ENCODE measurements around the gene RASL10A. TPM values are rescaled to one million over a fixed set of nuclear protein-coding genes. Genes with fewer than 3 reads are reported as not detected.

Gene RASL10A
- total RNA-seq, 1 donor from 2014 or later: 0.65 TPM

DNA sequence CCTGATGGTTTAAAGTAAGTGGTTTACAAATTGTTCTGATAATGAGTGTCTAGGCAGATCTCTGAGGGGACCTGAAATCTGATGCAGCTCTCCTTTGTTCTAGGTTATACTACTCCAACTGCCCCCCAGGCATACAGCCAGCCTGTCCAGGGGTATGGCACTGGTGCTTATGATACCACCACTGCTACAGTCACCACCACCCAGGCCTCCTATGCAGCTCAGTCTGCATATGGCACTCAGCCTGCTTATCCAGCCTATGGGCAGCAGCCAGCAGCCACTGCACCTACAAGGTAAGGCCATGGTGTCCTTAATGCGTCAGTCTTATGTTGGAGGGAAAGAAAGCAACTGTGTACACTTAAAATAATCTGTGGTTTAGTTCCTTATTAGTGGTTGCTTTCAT is 37.6 kb downstream of the RASL10A start:
- Mint-ChIP-seq H3K27ac (no peak overlapping the region), H3K9me3 (no peaks in the 10 kb centered on the region), H3K36me3 (ENCODE audit: low read depth) (peaks cover 69% of the 10 kb centered on the region), H3K4me1 (ENCODE audit: low read depth) (peaks cover 38% of the 10 kb centered on the region), H3K4me3 (no peak overlapping the region), H3K27me3 (ENCODE audit: insufficient read depth) (no peaks in the 10 kb centered on the region)
- DNase-seq (ENCODE audit: low spot score): no peak
- intact Hi-C loops (cut with micrococcal nuclease): loop anchor here (2.0 kb wide), 1 partner anchor 13 kb away; no protein-coding TSS in a partner anchor

DNA sequence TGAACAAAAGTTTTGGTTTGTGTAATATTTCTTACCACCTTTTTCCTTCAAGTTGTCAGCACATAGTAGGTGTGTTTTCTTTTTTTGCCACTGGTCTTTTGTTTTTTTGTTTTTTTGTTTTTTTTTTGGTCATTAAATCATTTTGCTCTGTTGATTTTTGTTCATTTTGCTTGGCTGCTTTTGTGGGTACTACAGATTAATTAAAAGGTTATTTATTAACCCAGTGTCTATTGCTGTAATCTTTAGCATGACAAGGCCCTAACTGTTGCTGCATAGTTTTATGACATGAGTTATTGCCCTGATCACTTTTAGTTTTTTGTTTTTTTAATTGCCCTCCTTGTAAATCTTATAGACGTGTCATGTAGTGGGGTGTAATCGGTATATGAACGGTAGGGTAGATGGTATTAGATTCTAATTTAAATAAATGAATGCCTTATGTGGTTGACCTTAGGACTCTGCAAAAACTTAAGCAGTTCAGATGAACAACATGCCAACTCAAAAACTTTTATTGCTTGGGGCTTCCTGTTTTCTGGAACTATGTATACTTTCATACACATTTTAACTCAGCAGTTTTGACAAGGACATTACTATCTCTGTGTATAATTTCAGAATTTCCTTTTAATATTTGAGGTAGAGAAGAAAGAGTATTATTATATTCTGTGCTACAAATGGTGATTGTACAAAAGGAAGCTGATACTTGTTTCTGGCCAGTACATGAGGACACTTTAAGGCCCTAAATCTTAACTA is 39.5 kb downstream of the RASL10A start:
- Mint-ChIP-seq H3K4me3 (no peak overlapping the region), H3K4me1 (ENCODE audit: low read depth) (peaks cover 51% of the 10 kb centered on the region), H3K9me3 (no peaks in the 10 kb centered on the region), H3K27ac (no peak overlapping the region), H3K27me3 (ENCODE audit: insufficient read depth) (no peaks in the 10 kb centered on the region), H3K36me3 (ENCODE audit: low read depth) (peaks cover 71% of the 10 kb centered on the region)
- DNase-seq (ENCODE audit: low spot score): no peak
- intact Hi-C loops (cut with micrococcal nuclease): loop anchor here (2.0 kb wide), 1 partner anchor 15 kb away; no protein-coding TSS in a partner anchor

DNA sequence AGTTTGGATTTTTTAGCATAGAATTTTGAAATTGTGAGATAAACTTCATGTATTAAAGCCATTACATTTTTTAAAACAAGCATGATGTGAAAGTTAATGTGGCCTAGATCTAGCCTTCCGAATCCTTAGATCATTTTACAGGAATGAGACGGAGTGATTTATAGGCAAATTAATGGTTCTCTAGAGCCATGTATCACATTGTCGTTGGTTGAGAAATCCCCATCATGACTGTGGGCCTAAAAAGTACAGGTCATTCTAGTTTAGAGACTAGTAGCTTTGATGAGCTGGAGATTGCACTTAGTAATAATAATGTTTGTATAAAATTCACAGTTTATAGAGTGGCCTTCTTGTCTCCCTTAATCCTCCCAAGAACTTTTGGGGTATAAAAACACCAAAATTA is 40.3 kb downstream of the RASL10A start:
- intact Hi-C loops (cut with micrococcal nuclease): no loop called here
- no peak for DNase-seq (ENCODE audit: low spot score)
- Mint-ChIP-seq H3K9me3 (no peaks in the 10 kb centered on the region), H3K4me3 (no peak overlapping the region), H3K4me1 (ENCODE audit: low read depth) (peaks cover 59% of the 10 kb centered on the region), H3K36me3 (ENCODE audit: low read depth) (peaks cover 75% of the 10 kb centered on the region), H3K27ac (no peak overlapping the region), H3K27me3 (ENCODE audit: insufficient read depth) (no peaks in the 10 kb centered on the region)

DNA sequence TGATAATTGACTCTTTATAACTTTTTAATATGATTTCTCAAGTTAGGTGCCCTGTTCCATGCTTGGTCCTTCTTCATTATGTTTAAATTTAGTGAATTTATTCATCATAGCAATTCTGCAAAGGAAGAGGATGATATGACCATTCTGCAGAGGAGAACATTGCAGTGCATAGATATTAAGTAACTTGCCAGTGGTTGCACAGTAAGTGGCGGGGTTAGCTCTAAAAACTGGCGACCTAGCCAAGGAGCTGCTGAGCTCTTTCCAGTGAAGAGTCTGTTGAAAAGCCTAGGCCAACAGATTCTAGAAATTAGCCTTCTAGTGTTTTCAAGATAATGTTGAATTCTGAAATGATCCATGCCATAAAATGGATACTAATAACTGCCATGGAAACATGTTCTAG is 42.9 kb downstream of the RASL10A start:
- Mint-ChIP-seq H3K4me3 (no peak overlapping the region), H3K36me3 (ENCODE audit: low read depth) (peaks cover 78% of the 10 kb centered on the region), H3K27me3 (ENCODE audit: insufficient read depth) (no peaks in the 10 kb centered on the region), H3K9me3 (no peaks in the 10 kb centered on the region), H3K27ac (no peak overlapping the region), H3K4me1 (ENCODE audit: low read depth) (peaks cover 72% of the 10 kb centered on the region)
- intact Hi-C loops (cut with micrococcal nuclease): no loop called here
- DNase-seq (ENCODE audit: low spot score): no peak

GRCh38 chr22:29270475-29271271 is 44.8 kb downstream of the RASL10A start:
- H3K4me1 Mint-ChIP-seq (ENCODE audit: low read depth): peaks cover 75% of the 10 kb centered on the region
- H3K27me3 Mint-ChIP-seq (ENCODE audit: insufficient read depth): no peaks in the 10 kb centered on the region
- peak overlapping the region; percentile 83 for H3K27ac Mint-ChIP-seq
- intact Hi-C loops (cut with micrococcal nuclease): loop anchor here (2.0 kb wide), 1 partner anchor 36 kb away; the partner anchor contains the start of gene GAS2L1
- H3K9me3 Mint-ChIP-seq: no peaks in the 10 kb centered on the region
- peak overlapping the region; percentile 96 for H3K4me3 Mint-ChIP-seq
- peaks cover 71% of the 10 kb centered on the region for H3K36me3 Mint-ChIP-seq (ENCODE audit: low read depth)
- DNase-seq (ENCODE audit: low spot score): no peak

DNA sequence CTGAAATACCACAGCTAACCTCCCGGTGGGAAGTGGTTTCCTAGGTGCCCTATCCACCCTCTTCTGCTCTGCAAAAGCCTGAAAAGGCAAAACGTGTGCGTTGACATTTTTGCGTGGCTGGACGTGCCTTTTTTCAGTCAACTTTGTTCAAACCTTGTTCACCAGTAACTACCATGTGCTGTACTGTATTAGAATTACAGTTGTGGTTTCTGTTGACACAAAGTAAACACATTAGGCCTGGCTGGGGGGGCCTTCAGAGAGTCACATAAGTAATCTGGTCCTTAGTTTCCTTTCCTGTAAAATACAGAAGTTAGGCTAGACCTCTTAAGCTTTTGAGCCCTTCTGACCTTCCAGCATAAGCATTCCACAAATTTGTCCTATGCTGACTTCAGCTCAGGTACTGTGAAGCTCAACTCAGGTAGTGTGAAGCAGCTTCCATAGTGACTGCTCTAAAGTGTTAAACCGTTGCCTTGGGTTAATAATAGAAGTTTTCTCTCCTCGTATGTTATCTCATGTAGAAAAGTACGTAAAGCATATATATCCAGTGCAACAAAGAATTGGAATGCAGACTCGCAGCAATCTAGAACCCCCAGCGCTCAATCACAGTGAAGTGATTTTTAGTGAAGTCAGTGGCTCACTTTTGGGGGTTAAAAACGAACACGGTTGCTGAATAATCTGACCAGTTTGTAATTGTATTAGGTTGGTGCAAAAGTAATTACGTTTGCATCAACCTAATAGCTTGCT is 45.6 kb downstream of the RASL10A start:
- no peak for DNase-seq (ENCODE audit: low spot score)
- H3K27me3 Mint-ChIP-seq (ENCODE audit: insufficient read depth): no peaks in the 10 kb centered on the region

DNA sequence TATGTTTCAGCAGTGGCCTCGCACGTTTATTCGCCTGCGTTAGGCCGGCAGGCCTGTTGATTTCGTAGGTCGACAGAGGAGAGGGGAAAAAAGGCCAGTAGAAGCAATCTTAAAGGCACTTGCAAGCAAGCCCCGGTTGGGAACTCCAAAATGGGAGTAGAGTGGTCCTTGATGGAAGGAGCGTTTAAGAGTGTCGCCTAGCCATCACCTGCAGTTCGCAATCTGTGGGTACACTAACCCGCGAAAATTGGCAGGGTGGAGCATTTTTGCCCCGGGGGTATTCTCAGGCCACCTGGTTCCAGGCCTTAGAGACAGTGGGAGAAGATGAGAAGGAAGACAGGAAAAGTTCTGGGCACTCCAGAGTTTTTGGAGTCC is 46.3 kb downstream of the RASL10A start:
- DNase-seq (ENCODE audit: low spot score): no peak
- H3K4me3 Mint-ChIP-seq: peak overlapping the region; percentile 96
- H3K27ac Mint-ChIP-seq: peak overlapping the region; percentile 86
- intact Hi-C loops (cut with micrococcal nuclease): loop anchor here (2.0 to 10.0 kb wide), 4 partner anchors 384 to 1350 kb away; partner anchors contain the start of genes CCDC117, PITPNB, UQCR10 and ZMAT5
- no peaks in the 10 kb centered on the region for H3K27me3 Mint-ChIP-seq (ENCODE audit: insufficient read depth)
- H3K4me1 Mint-ChIP-seq (ENCODE audit: low read depth): peaks cover 62% of the 10 kb centered on the region
- no peaks in the 10 kb centered on the region for H3K9me3 Mint-ChIP-seq
- H3K36me3 Mint-ChIP-seq (ENCODE audit: low read depth): peaks cover 59% of the 10 kb centered on the region

More for the DNA sequence above, 45.6 kb downstream of the RASL10A start:
- Mint-ChIP-seq H3K9me3 (no peaks in the 10 kb centered on the region), H3K4me1 (ENCODE audit: low read depth) (peaks cover 68% of the 10 kb centered on the region), H3K36me3 (ENCODE audit: low read depth) (peaks cover 64% of the 10 kb centered on the region), H3K4me3 (peak overlapping the region; percentile 96), H3K27ac (peak overlapping the region; percentile 86)
- intact Hi-C loops (cut with micrococcal nuclease): loop anchor here (2.0 to 10.0 kb wide), 5 partner anchors 37 to 1351 kb away; partner anchors contain the start of genes CCDC117, GAS2L1, PITPNB and UQCR10

DNA sequence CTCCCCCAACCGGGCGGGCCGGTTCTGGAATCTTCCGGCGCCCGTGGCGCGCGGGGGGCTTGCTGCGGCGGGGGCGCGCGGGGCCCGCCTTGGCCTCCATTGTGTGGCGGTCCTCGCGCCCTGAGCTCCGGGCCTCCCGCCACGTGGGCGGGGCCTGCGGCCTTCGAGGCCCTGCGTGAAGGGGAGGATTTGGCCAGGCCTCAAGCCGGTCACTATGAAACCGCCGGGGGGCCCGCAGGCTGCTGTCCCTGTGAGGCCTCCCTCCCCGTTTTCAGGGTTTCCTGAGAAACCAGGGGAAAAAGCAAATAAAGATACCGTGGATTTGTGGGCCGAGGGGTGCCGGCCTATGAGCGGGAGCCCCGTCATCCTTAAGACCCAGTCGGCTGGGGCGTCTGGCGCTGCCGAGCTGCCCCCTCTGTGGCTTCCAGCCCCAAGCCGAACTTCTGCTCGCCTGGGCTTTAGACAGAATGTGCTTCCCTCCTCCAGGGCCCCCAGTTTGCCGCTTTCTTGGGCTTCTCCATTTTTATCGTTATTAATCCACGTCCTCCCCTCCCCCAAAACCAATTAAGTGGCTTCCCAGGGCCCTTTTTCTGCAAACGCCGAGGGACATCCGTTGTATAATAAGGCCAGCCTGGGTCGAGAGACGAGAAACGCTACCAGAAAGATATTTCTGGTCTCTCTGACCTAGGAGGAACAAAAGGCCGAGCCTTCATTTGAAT is 46.8 kb downstream of the RASL10A start:
- H3K36me3 Mint-ChIP-seq (ENCODE audit: low read depth): peaks cover 55% of the 10 kb centered on the region

DNA sequence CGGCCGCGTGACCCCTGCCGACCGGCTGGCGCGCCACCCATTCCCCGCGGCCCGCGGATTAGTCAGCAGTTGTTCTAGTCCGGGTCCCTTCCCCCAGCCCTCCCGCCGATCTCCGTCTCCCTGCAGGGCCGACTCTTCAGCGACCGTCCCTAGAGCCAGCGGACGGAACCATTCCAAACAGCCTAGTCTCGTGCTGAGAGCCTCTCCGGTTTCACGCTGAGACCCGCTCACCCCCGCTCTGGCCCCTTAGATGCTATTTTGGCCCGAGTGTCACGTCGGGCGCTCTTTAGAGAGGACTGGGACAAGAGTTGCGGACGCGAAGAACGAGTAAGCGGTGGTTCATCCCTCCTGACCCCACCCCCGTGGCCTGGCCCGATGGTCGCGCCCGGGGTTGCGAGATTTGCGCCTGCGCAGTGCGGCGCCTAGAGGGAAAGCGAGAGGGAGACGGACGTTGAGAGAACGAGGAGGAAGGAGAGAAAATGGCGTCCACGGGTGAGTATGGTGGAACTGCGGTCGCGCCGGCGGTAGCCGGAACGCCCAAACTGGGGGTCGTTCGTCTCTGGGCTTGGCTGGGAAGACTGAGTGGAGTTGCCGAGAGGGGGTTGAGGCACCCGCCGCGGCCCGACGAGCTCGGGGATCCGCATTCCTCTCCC is 47.5 kb downstream of the RASL10A start, which contains the start of the genes EWSR1 and RHBDD3:
EWSR1 (plus strand) TSS at position 411 of the 653 bp plus-strand sequence; CDS start at position 480, 69 bp downstream.
RHBDD3 (minus strand) TSS at position 124 of the 653 bp plus-strand sequence. CDS start 2,355 bp downstream, outside the sequence.
- intact Hi-C loops (cut with micrococcal nuclease): loop anchor here (2.0 to 10.0 kb wide), 5 partner anchors 361 to 1349 kb away; partner anchors contain the start of genes CCDC117, PITPNB, UQCR10 and ZMAT5
- peak within 1 kb of the TSS; percentile 99 for H3K27ac Mint-ChIP-seq
- peaks cover 48% of the 10 kb centered on the region for H3K36me3 Mint-ChIP-seq (ENCODE audit: low read depth)
- no peaks in the 10 kb centered on the region for H3K9me3 Mint-ChIP-seq
- DNase-seq (ENCODE audit: low spot score): peak; percentile 97
- H3K4me1 Mint-ChIP-seq (ENCODE audit: low read depth): peaks cover 50% of the 10 kb centered on the region
- H3K27me3 Mint-ChIP-seq (ENCODE audit: insufficient read depth): no peaks in the 10 kb centered on the region
- peak within 1 kb of the TSS; percentile 96 for H3K4me3 Mint-ChIP-seq

More for the DNA sequence above, 46.8 kb downstream of the RASL10A start:
- Mint-ChIP-seq H3K4me3 (peak overlapping the region; percentile 96), H3K4me1 (ENCODE audit: low read depth) (peaks cover 57% of the 10 kb centered on the region), H3K27me3 (ENCODE audit: insufficient read depth) (no peaks in the 10 kb centered on the region), H3K9me3 (no peaks in the 10 kb centered on the region), H3K27ac (peak overlapping the region; percentile 99)
- DNase-seq (ENCODE audit: low spot score): peak; percentile 35
- intact Hi-C loops (cut with micrococcal nuclease): loop anchor here (2.0 to 10.0 kb wide), 4 partner anchors 384 to 1350 kb away; partner anchors contain the start of genes CCDC117, PITPNB, UQCR10 and ZMAT5

- Mint-ChIP-seq H3K27me3 (ENCODE audit: insufficient read depth) (no peaks in the 10 kb centered on the region), H3K9me3 (no peaks in the 10 kb centered on the region), H3K4me1 (ENCODE audit: low read depth) (peaks cover 45% of the 10 kb centered on the region), H3K27ac (peak overlapping the region; percentile 99), H3K36me3 (ENCODE audit: low read depth) (peaks cover 43% of the 10 kb centered on the region), H3K4me3 (peak overlapping the region; percentile 96)
- DNase-seq (ENCODE audit: low spot score): no peak
- intact Hi-C loops (cut with micrococcal nuclease): loop anchor here (2.0 to 10.0 kb wide), 2 partner anchors 361 to 383 kb away; partner anchors contain the start of gene ZNRF3
Measured at GRCh38 chr22:29267462-29267857, 48.0 kb downstream of the RASL10A start.
